A549 treated with AZD9567 at 1 μM for 4 hours (cell line): ENCODE measurements around the gene MYO5A. TPM values are rescaled to one million over a fixed set of nuclear protein-coding genes. Genes with fewer than 3 reads are reported as not detected.

ENCODE experiments used
- total RNA-seq: library from RNA; stranded (reverse); fragments of 200-300 nt; extraction: Qiagen RNA extraction; gene quantifications from 5 replicates; pipeline ENCODE4 v1.2.3, GENCODE V29; 2022; ENCODE audit not compliant: insufficient read depth

Gene MYO5A
- total RNA-seq = 21.5 to 31.3 TPM (median 24.0 TPM) in 5 replicates

GRCh38 chr15:52528564-52529340 is at the start of gene MYO5A:
Gene MYO5A (minus strand): TSS chr15:52528880. CDS start chr15:52528806, 74 bp downstream.

GRCh38 chr15:52568601-52569585 is 40.2 kb upstream of the MYO5A start, which contains the start of gene ARPP19:
Gene ARPP19 (minus strand): TSS chr15:52569030. CDS start chr15:52568892, 138 bp downstream.

GRCh38 chr15:52295421-52296001 is 233.2 kb downstream of the MYO5A start, which contains the start of gene MYO5C:
Gene MYO5C (minus strand): TSS chr15:52295804. CDS start chr15:52295636, 168 bp downstream.

Other genes starting within 250 kb of the MYO5A start
- 4.5 to 6.1 TPM (median 5.5 TPM) in 5 replicates for gene MYO5C, start 233.1 kb downstream of the MYO5A start, total RNA-seq
- gene ARPP19, start 40.1 kb upstream of the MYO5A start, total RNA-seq = 87.0 to 151 TPM (median 102 TPM) in 5 replicates
- 8.6 to 21.7 TPM (median 11.0 TPM) in 5 replicates for gene ATOSA, start 150.5 kb upstream of the MYO5A start, total RNA-seq